Amygdala (tissue), 56 donors: Measurements from ENCODE around the gene SLC26A6.

Experiments used
- DNase-seq, 56 donors: peaks; one replicate each; lab custom pipeline; 2025; lab: John Stamatoyannopoulos, UW

The SLC26A6 gene

GRCh38 chr3:48584836-48585235 lies 50.4 kb downstream of the SLC26A6 start:
- DNase-seq = no peak

- no peak for DNase-seq
These were observed 53.4 kb downstream of the SLC26A6 start for GRCh38 chr3:48581621-48582481.

- DNase-seq = no peak
These were observed 58.6 kb downstream of the SLC26A6 start for GRCh38 chr3:48576647-48577046.
